Activated CD8-positive, alpha-beta memory T cell treated with anti-CD3 and anti-CD28 coated beads, Interleukin-2, amount 10 ng/mL, durations not matched to agents 7 days and 5 days (primary cell): Measurements from ENCODE around the gene GOLGA6L10. TPM values are rescaled to one million over a fixed set of nuclear protein-coding genes. Genes with fewer than 3 reads are reported as not detected.
A peak's percentile ranks its signal among the peaks of the same experiment; 100 is the strongest.
"Not testable (repeated sequence)": the region's sequence is repeated elsewhere in the genome, so short reads cannot be mapped to it uniquely, and the experiment has no call there.

Experiments used
- ATAC-seq: fragments of 150-1000 bp; cut with Tn5 transposase; one replicate; pipeline ENCODE4 v1.10.0; 2021; ENCODE audit warnings: moderate library complexity
- CTCF ChIA-PET: fragments of 350-600 bp; sonication (Branson Sonifier 250); formaldehyde crosslinking; loops from one replicate; lab custom pipeline; 2021; ENCODE audit warnings: antibody characterized with exemption; lab: Charles Lee
- DNase-seq: peaks from one replicate; pipeline ENCODE4 v3.0.0-alpha.2; 2020
- H3K27ac Mint-ChIP-seq: one replicate; pipeline ENCODE4 v1.8.0; 2021; ENCODE audit warnings: mild to moderate bottlenecking, mixed read lengths
- H3K27me3 Mint-ChIP-seq: one replicate; pipeline ENCODE4 v1.8.0; 2021; ENCODE audit warnings: mixed read lengths
- H3K36me3 Mint-ChIP-seq: one replicate; pipeline ENCODE4 v1.8.0; 2021; ENCODE audit warnings: mild to moderate bottlenecking, mixed read lengths
- H3K4me1 Mint-ChIP-seq: one replicate; pipeline ENCODE4 v1.8.0; 2021; ENCODE audit warnings: mixed read lengths
- H3K4me3 Mint-ChIP-seq: one replicate; pipeline ENCODE4 v1.8.0; 2021; ENCODE audit warnings: mild to moderate bottlenecking, moderate library complexity, mixed read lengths
- H3K9me3 Mint-ChIP-seq: one replicate; pipeline ENCODE4 v1.8.0; 2022; ENCODE audit warnings: low read depth, mixed read lengths
- total RNA-seq, 2 experiments: library from RNA; stranded (reverse); gene quantifications; one replicate each; pipeline ENCODE4 v1.2.3, GENCODE V29; 2021

The GOLGA6L10 gene
- total RNA-seq, 2 experiments from 2014 or later: 0.91 to 2.2 TPM

GRCh38 chr15:82365692-82366323, 16.5 kb upstream of the GOLGA6L10 start:
- H3K27ac Mint-ChIP-seq, H3K9me3 Mint-ChIP-seq, H3K4me3 Mint-ChIP-seq, H3K4me1 Mint-ChIP-seq, H3K27me3 Mint-ChIP-seq, H3K36me3 Mint-ChIP-seq, CTCF ChIA-PET: not testable (repeated sequence)
- ATAC-seq: peak; percentile 89
- DNase-seq: peak; percentile 57

- DNase-seq, H3K9me3 Mint-ChIP-seq, H3K36me3 Mint-ChIP-seq, H3K4me1 Mint-ChIP-seq, H3K27ac Mint-ChIP-seq, H3K4me3 Mint-ChIP-seq, H3K27me3 Mint-ChIP-seq, ATAC-seq, CTCF ChIA-PET: not testable (repeated sequence)
Observed at GRCh38 chr15:82364548-82364947, 15.3 kb upstream of the GOLGA6L10 start.

- H3K27me3 Mint-ChIP-seq, H3K27ac Mint-ChIP-seq, H3K36me3 Mint-ChIP-seq, DNase-seq, H3K9me3 Mint-ChIP-seq, ATAC-seq, CTCF ChIA-PET, H3K4me1 Mint-ChIP-seq, H3K4me3 Mint-ChIP-seq: not testable (repeated sequence)
Observed at GRCh38 chr15:82362790-82363189, 13.5 kb upstream of the GOLGA6L10 start.

GRCh38 chr15:82360618-82361017, 11.3 kb upstream of the GOLGA6L10 start:
- H3K27ac Mint-ChIP-seq, DNase-seq, CTCF ChIA-PET, H3K27me3 Mint-ChIP-seq, H3K4me3 Mint-ChIP-seq, ATAC-seq, H3K4me1 Mint-ChIP-seq, H3K36me3 Mint-ChIP-seq, H3K9me3 Mint-ChIP-seq: not testable (repeated sequence)

- ATAC-seq, CTCF ChIA-PET, H3K4me1 Mint-ChIP-seq, H3K9me3 Mint-ChIP-seq, H3K4me3 Mint-ChIP-seq, DNase-seq, H3K27ac Mint-ChIP-seq, H3K36me3 Mint-ChIP-seq, H3K27me3 Mint-ChIP-seq: not testable (repeated sequence)
Observed at GRCh38 chr15:82355055-82355454, 5.8 kb upstream of the GOLGA6L10 start.

- H3K9me3 Mint-ChIP-seq, H3K27ac Mint-ChIP-seq, CTCF ChIA-PET, DNase-seq, H3K4me1 Mint-ChIP-seq, H3K36me3 Mint-ChIP-seq, H3K4me3 Mint-ChIP-seq, H3K27me3 Mint-ChIP-seq, ATAC-seq: not testable (repeated sequence)
Observed at GRCh38 chr15:82354546-82354945, 5.3 kb upstream of the GOLGA6L10 start.

- DNase-seq, ATAC-seq, H3K4me1 Mint-ChIP-seq, CTCF ChIA-PET, H3K36me3 Mint-ChIP-seq, H3K9me3 Mint-ChIP-seq, H3K27me3 Mint-ChIP-seq, H3K27ac Mint-ChIP-seq, H3K4me3 Mint-ChIP-seq: not testable (repeated sequence)
Observed at GRCh38 chr15:82347645-82348044, 1.6 kb downstream of the GOLGA6L10 start.

GRCh38 chr15:82345176-82345575, 4.1 kb downstream of the GOLGA6L10 start:
- H3K27ac Mint-ChIP-seq, H3K27me3 Mint-ChIP-seq, H3K36me3 Mint-ChIP-seq, CTCF ChIA-PET, H3K9me3 Mint-ChIP-seq, H3K4me3 Mint-ChIP-seq, DNase-seq, ATAC-seq, H3K4me1 Mint-ChIP-seq: not testable (repeated sequence)

- H3K9me3 Mint-ChIP-seq, DNase-seq, ATAC-seq, CTCF ChIA-PET, H3K36me3 Mint-ChIP-seq, H3K27me3 Mint-ChIP-seq, H3K27ac Mint-ChIP-seq, H3K4me1 Mint-ChIP-seq, H3K4me3 Mint-ChIP-seq: not testable (repeated sequence)
Observed at GRCh38 chr15:82344421-82344820, 4.9 kb downstream of the GOLGA6L10 start.

- CTCF ChIA-PET, H3K27ac Mint-ChIP-seq, H3K27me3 Mint-ChIP-seq, H3K4me3 Mint-ChIP-seq, H3K9me3 Mint-ChIP-seq, H3K4me1 Mint-ChIP-seq, DNase-seq, ATAC-seq, H3K36me3 Mint-ChIP-seq: not testable (repeated sequence)
Observed at GRCh38 chr15:82343851-82344250, 5.4 kb downstream of the GOLGA6L10 start.

GRCh38 chr15:82342632-82343374, 6.5 kb downstream of the GOLGA6L10 start:
- H3K4me1 Mint-ChIP-seq, H3K36me3 Mint-ChIP-seq, CTCF ChIA-PET, H3K4me3 Mint-ChIP-seq, H3K27me3 Mint-ChIP-seq, H3K27ac Mint-ChIP-seq, H3K9me3 Mint-ChIP-seq, ATAC-seq: not testable (repeated sequence)
- peak; percentile 59 for DNase-seq

- ATAC-seq, CTCF ChIA-PET, H3K27me3 Mint-ChIP-seq, H3K4me1 Mint-ChIP-seq, H3K36me3 Mint-ChIP-seq, H3K4me3 Mint-ChIP-seq, H3K9me3 Mint-ChIP-seq, DNase-seq, H3K27ac Mint-ChIP-seq: not testable (repeated sequence)
Observed at GRCh38 chr15:82338573-82338972, 10.7 kb downstream of the GOLGA6L10 start.

- DNase-seq, H3K4me3 Mint-ChIP-seq, H3K9me3 Mint-ChIP-seq, H3K27me3 Mint-ChIP-seq, ATAC-seq, CTCF ChIA-PET, H3K4me1 Mint-ChIP-seq, H3K27ac Mint-ChIP-seq, H3K36me3 Mint-ChIP-seq: not testable (repeated sequence)
Observed at GRCh38 chr15:82338053-82338452, 11.2 kb downstream of the GOLGA6L10 start.

GRCh38 chr15:82337051-82337450, 12.2 kb downstream of the GOLGA6L10 start:
- not testable (repeated sequence) for H3K36me3 Mint-ChIP-seq

More at GRCh38 chr15:82337051-82337450, 12.2 kb downstream of the GOLGA6L10 start:
- H3K27ac Mint-ChIP-seq, H3K9me3 Mint-ChIP-seq, H3K4me1 Mint-ChIP-seq, ATAC-seq, CTCF ChIA-PET, H3K4me3 Mint-ChIP-seq, H3K27me3 Mint-ChIP-seq: not testable (repeated sequence)
- peak; percentile 1 for DNase-seq
